ENCODE results near the gene SLC26A9.
"Not testable (repeated sequence)": the region's sequence is repeated elsewhere in the genome, so short reads cannot be mapped to it uniquely, and the experiment has no call there.

The SLC26A9 gene

GRCh38 chr1:205889706-205890105 is 53.5 kb downstream of the SLC26A9 start:
- DNase-seq (ENCODE audit: low spot score) = not testable (repeated sequence)

- DNase-seq (ENCODE audit: low spot score) = not testable (repeated sequence)
Measured at GRCh38 chr1:205889006-205889405, 54.2 kb downstream of the SLC26A9 start.

GRCh38 chr1:205883792-205884191 is 59.5 kb downstream of the SLC26A9 start:
- DNase-seq (ENCODE audit: low spot score) = no peak

GRCh38 chr1:205880923-205881322 is 62.3 kb downstream of the SLC26A9 start:
- DNase-seq (ENCODE audit: low spot score) = no peak

- no peak for DNase-seq (ENCODE audit: low spot score)
Measured at GRCh38 chr1:205879974-205880373, 63.3 kb downstream of the SLC26A9 start.

- no peak for DNase-seq (ENCODE audit: low spot score)
Measured at GRCh38 chr1:205878026-205878425, 65.2 kb downstream of the SLC26A9 start.

- DNase-seq (ENCODE audit: low spot score) = not testable (repeated sequence)
Measured at GRCh38 chr1:205873148-205873547, 70.1 kb downstream of the SLC26A9 start.

GRCh38 chr1:205870236-205870635 is 73.0 kb downstream of the SLC26A9 start:
- no peak for DNase-seq (ENCODE audit: low spot score)

Measured in HuH-7 (cell line).